BJ (cell line): ENCODE data around the gene ZNF84. TPM values are rescaled to one million over a fixed set of nuclear protein-coding genes. Genes with fewer than 3 reads are reported as not detected.
A peak's percentile ranks its signal among the peaks of the same experiment; 100 is the strongest.

Experiments used
- CTCF ChIA-PET: fragments of 350-600 bp; formaldehyde crosslinking; extraction: SDS; loops from one replicate; lab custom pipeline; 2021; ENCODE audit warnings: antibody characterized with exemption, inconsistent platforms; lab: Yijun Ruan, JAX
- POLR2A ChIA-PET: fragments of 300-600 bp; sonication (Branson Sonifier 250); formaldehyde crosslinking; extraction: SDS; loops from one replicate; lab custom pipeline; 2021; ENCODE audit warnings: antibody characterized with exemption; lab: Charles Lee
- DNase-seq: peaks from one replicate; pipeline ENCODE4 v3.0.0-alpha.2; 2011; ENCODE audit warnings: low read depth
- H3K27me3 ChIP-seq: 2 replicates; pipeline ENCODE4 v1.6.0; 2011; ENCODE audit warnings: low read length; ENCODE audit not compliant: control insufficient read depth, insufficient read depth
- H3K36me3 ChIP-seq: 2 replicates; pipeline ENCODE4 v1.5.1; 2011; ENCODE audit warnings: low read length; ENCODE audit not compliant: control insufficient read depth, insufficient read depth
- H3K4me3 ChIP-seq: 2 replicates; pipeline ENCODE4 v1.5.1; 2011; ENCODE audit warnings: low read depth, mild to moderate bottlenecking, control low read depth, low read length
- CTCF ChIP-seq: IDR thresholded peaks from 2 replicates; pipeline ENCODE4 v1.5.1; 2011; ENCODE audit warnings: low read depth, mild to moderate bottlenecking, control low read depth, inconsistent platforms, low read length, moderate library complexity; ENCODE audit not compliant: insufficient read depth
- polyA plus RNA-seq: library from polyadenylated mRNA; depleted of rRNA; stranded (reverse); fragments of >200 nt; gene quantifications from 2 replicates; pipeline ENCODE4 v1.2.3, GENCODE V29; 2011

ZNF84 gene
- polyA plus RNA-seq, 1 experiment, result 9.7 TPM

GRCh38 chr12:133038118-133038709, 905 bp downstream of the ZNF84 start:
- DNase-seq, result no peak
- Histone ChIP-seq H3K27me3 (no peaks in the 10 kb centered on the region), H3K36me3 (peaks cover 8% of the 10 kb centered on the region; the same call in 1 of the 2 replicates), H3K4me3 (peak overlapping the region; percentile 80)
- TF ChIP-seq CTCF, result no peak
- CTCF ChIA-PET, result interaction anchor here (1.0 to 1.4 kb wide), 2 partner anchors 10 to 11 kb away, joined by 3 read pairs; no protein-coding TSS in a partner anchor
- POLR2A ChIA-PET, result interaction anchor here (0.8 kb wide), 1 partner anchor 82 kb away, joined by 4 read pairs; the partner anchor contains the start of gene ZNF605

- no peak overlapping the region for H3K4me3 ChIP-seq
- CTCF ChIA-PET, result no interaction called here
- no peaks in the 10 kb centered on the region for H3K27me3 ChIP-seq
- no peak for DNase-seq
- H3K36me3 ChIP-seq, result peaks cover 22% of the 10 kb centered on the region
- no peak for TF ChIP-seq CTCF
- POLR2A ChIA-PET, result interaction anchor here (0.6 kb wide), 1 partner anchor 10 kb away, joined by 3 read pairs; no protein-coding TSS in a partner anchor
These were observed 9.4 kb downstream of the ZNF84 start for GRCh38 chr12:133046698-133047097.

GRCh38 chr12:133057446-133057845, 20.1 kb downstream of the ZNF84 start:
- Histone ChIP-seq H3K27me3 (no peaks in the 10 kb centered on the region), H3K4me3 (no peak overlapping the region), H3K36me3 (peaks cover 4% of the 10 kb centered on the region)
- no peak for TF ChIP-seq CTCF
- ChIA-PET POLR2A (no interaction called here), CTCF (no interaction called here)
- DNase-seq, result no peak

GRCh38 chr12:133058203-133059113, 21.1 kb downstream of the ZNF84 start:
- Histone ChIP-seq H3K4me3 (no peak overlapping the region), H3K36me3 (peaks cover 2% of the 10 kb centered on the region), H3K27me3 (no peaks in the 10 kb centered on the region)
- ChIA-PET CTCF (no interaction called here), POLR2A (no interaction called here)
- TF ChIP-seq CTCF, result no peak
- DNase-seq, result no peak

- Histone ChIP-seq H3K4me3 (no peak overlapping the region), H3K27me3 (no peaks in the 10 kb centered on the region), H3K36me3 (no peaks in the 10 kb centered on the region; the same call in 1 of the 2 replicates)
- ChIA-PET POLR2A (no interaction called here), CTCF (no interaction called here)
- TF ChIP-seq CTCF, result no peak
- no peak for DNase-seq
These were observed 24.6 kb downstream of the ZNF84 start for GRCh38 chr12:133061954-133062353.
